Lung (tissue), 4 donors: ENCODE results near the gene POLR1E. TPM values are rescaled to one million over a fixed set of nuclear protein-coding genes. Genes with fewer than 3 reads are reported as not detected.

Experiments
- polyA plus RNA-seq, 2 donors: library from polyadenylated mRNA; stranded (reverse); fragments of 200-250 nt; gene quantifications; one replicate each; pipeline ENCODE4 v1.2.1, GENCODE V29; 2013
- total RNA-seq, 2 donors: library from RNA; depleted of rRNA in 1 of 2; stranded (reverse); fragments of >200 nt in 1 of 2; gene quantifications; one replicate each; pipeline ENCODE4 v1.2.1, GENCODE V29; 2014 to 2021
- donor health status: Bipolar disorder and iron deficiency.
- donor health status: healthy.
- donor health status: DM: yes; HTN: yes; CAD: no.

POLR1E gene
- total and polyA plus RNA-seq, 4 donors, result 14.1 to 19.9 (median 18.1) TPM

Other genes with a start within 250 kb of the POLR1E start
- 10 to 100 TPM; 65.4 to 81.6 TPM for gene GRHPR, start 63.3 kb upstream of the POLR1E start, total RNA-seq
- 10 to 100 TPM; 55.5 to 98.9 TPM for gene GRHPR, start 63.3 kb upstream of the POLR1E start, polyA plus RNA-seq
- 10 to 100 TPM in 1 of 2 donors, 1 to 10 TPM in 1; 9.6 to 21.9 TPM for gene ZBTB5, start 20.5 kb upstream of the POLR1E start, total RNA-seq
- gene ZBTB5, start 20.5 kb upstream of the POLR1E start, polyA plus RNA-seq, result 1 to 10 TPM; 3.2 to 6.9 TPM
- 1 to 10 TPM; 3.9 to 6.3 TPM for gene FBXO10, start 90.4 kb downstream of the POLR1E start, total RNA-seq
- 1 to 10 TPM; 2.6 to 4.0 TPM for gene FBXO10, start 90.4 kb downstream of the POLR1E start, polyA plus RNA-seq
- 10 to 100 TPM; 66.7 to 76.5 TPM for gene TOMM5, start 106.6 kb downstream of the POLR1E start, total RNA-seq
- gene TOMM5, start 106.6 kb downstream of the POLR1E start, polyA plus RNA-seq, result 100 to 1,000 TPM; 103 to 132 TPM
- gene FRMPD1, start 165.0 kb downstream of the POLR1E start, total RNA-seq, result under 1 TPM; 0.06 to 0.25 TPM
- gene FRMPD1, start 165.0 kb downstream of the POLR1E start, polyA plus RNA-seq, result under 1 TPM in 1 of 2 donors, not detected in 1; 0.06 TPM